K562 (cell line): ENCODE results near the gene SLC39A3. TPM values are rescaled to one million over a fixed set of nuclear protein-coding genes. Genes with fewer than 3 reads are reported as not detected.

Source experiments
- ATAC-seq: fragments of 200-7000 bp; cut with Tn5 transposase; 3 replicates; pipeline ENCODE4 v1.9.1; 2020; ENCODE audit warnings: moderate library complexity
- BruUV-seq: library from RNA; stranded (reverse); fragments of 400-500 nt; replicated peaks from 2 replicates; lab custom pipeline; 2021; lab: Mats Ljungman, UMichigan
- CTCF ChIA-PET: fragments of 300-600 bp; formaldehyde crosslinking; extraction: SDS; loops from one replicate; lab custom pipeline; 2021; ENCODE audit warnings: low intra/inter-chr PET ratio; lab: Yijun Ruan, JAX
- POLR2A ChIA-PET: fragments of 300-600, 350-650 bp; sonication (Branson Sonifier 250); formaldehyde crosslinking; extraction: SDS; loops from one replicate; lab custom pipeline; 2021; ENCODE audit warnings: antibody characterized with exemption, inconsistent platforms; lab: Yijun Ruan, JAX
- DNase-seq, 4 experiments: peaks; one replicate each; pipeline versions ENCODE4 v3.0.0 to v3.0.0-alpha.2; 2011 to 2018; ENCODE audit warnings: low spot score in 3 of 4, mixed read lengths in 3 of 4; ENCODE audit errors: extremely low read depth in 1 of 4
- FAIRE-seq: peaks from 2 replicates; lab custom pipeline; 2011; peaks lifted over from hg19 to GRCh38; lab: Jason Lieb, UNC
- H2AFZ ChIP-seq: 2 replicates; pipeline ENCODE4 v1.6.0; 2011; ENCODE audit warnings: low read depth, low read length, control low read depth, inconsistent platforms
- H3K27ac ChIP-seq: fragments of 200-600 bp; 3 replicates; pipeline ENCODE4 v1.8.0; 2011; ENCODE audit warnings: low read depth, mild to moderate bottlenecking, control low read depth, inconsistent platforms, low read length, moderate library complexity, mixed read lengths; ENCODE audit errors: extremely low read depth
- H3K27me3 ChIP-seq, 2 experiments: fragments of 300-600 bp in 1 of 2; 2 replicates in 1 of 2; 3 replicates in 1 of 2; pipeline versions ENCODE4 v1.6.0 to v1.8.0; 2011; ENCODE audit warnings: inconsistent platforms in 2 of 2, low read length in 2 of 2, mild to moderate bottlenecking in 1 of 2, mixed read lengths in 1 of 2, moderate library complexity in 1 of 2; ENCODE audit not compliant: control insufficient read depth in 2 of 2, insufficient read depth in 2 of 2
- H3K36me3 ChIP-seq: fragments of 300-600 bp; 3 replicates; pipeline ENCODE4 v1.8.0; 2011; ENCODE audit warnings: mild to moderate bottlenecking, low read length, inconsistent platforms; ENCODE audit not compliant: control insufficient read depth, insufficient read depth
- H3K4me1 ChIP-seq, 2 experiments: fragments of 200-600 bp in 1 of 2; replicated peaks in 1 of 2; 2 replicates in 1 of 2; 3 replicates in 1 of 2; pipeline versions ENCODE4 v1.5.1 to v1.8.0; 2011; ENCODE audit warnings: inconsistent platforms in 2 of 2, low read length in 2 of 2, mild to moderate bottlenecking in 1 of 2, mixed read lengths in 1 of 2, moderate library complexity in 1 of 2; ENCODE audit not compliant: control insufficient read depth in 2 of 2, insufficient read depth in 2 of 2
- H3K4me2 ChIP-seq: 2 replicates; pipeline ENCODE4 v1.6.1; 2011; ENCODE audit warnings: low read length, control low read depth, inconsistent platforms, mixed read lengths; ENCODE audit not compliant: insufficient read depth
- H3K4me3 ChIP-seq: fragments of 200-600 bp; sonication (generic), shearing (Covaris generic); 2 replicates; pipeline ENCODE4 v1.5.1; 2016; ENCODE audit warnings: control low read depth, inconsistent platforms
- H3K79me2 ChIP-seq: fragments of 200-600 bp; 3 replicates; pipeline ENCODE4 v1.8.0; 2011; ENCODE audit warnings: low read length, inconsistent platforms; ENCODE audit not compliant: control insufficient read depth, insufficient read depth
- H3K9ac ChIP-seq, 2 experiments: 2 replicates each; pipeline versions ENCODE4 v1.6.0 to v1.6.1; 2011; ENCODE audit warnings: low read depth in 2 of 2, low read length in 2 of 2, control low read depth in 1 of 2, inconsistent platforms in 1 of 2, mild to moderate bottlenecking in 1 of 2, mixed read lengths in 1 of 2; ENCODE audit not compliant: insufficient read depth in 1 of 2
- H3K9me1 ChIP-seq: one replicate; pipeline ENCODE4 v1.6.0; 2011; ENCODE audit warnings: inconsistent platforms, mild to moderate bottlenecking, low read length, moderate library complexity; ENCODE audit not compliant: control insufficient read depth, insufficient read depth
- H3K9me3 ChIP-seq: replicated peaks from 2 replicates; pipeline ENCODE4 v1.5.1; 2011; ENCODE audit warnings: low read depth, low read length, inconsistent platforms; ENCODE audit not compliant: control insufficient read depth, insufficient read depth
- H4K20me1 ChIP-seq: replicated peaks from 2 replicates; pipeline ENCODE4 v1.6.1; 2011; ENCODE audit warnings: low read length, inconsistent platforms, mixed read lengths; ENCODE audit not compliant: control insufficient read depth, insufficient read depth
- BCOR ChIP-seq: fragments of 450-650 bp; IDR thresholded peaks from 2 replicates; pipeline ENCODE4 v1.6.1; 2016
- CBX8 ChIP-seq: fragments of 200-600 bp; sonication (generic); IDR thresholded peaks from 2 replicates; pipeline ENCODE4 v1.6.1; 2012; ENCODE audit warnings: borderline replicate concordance, mixed run types, low read depth, mild to moderate bottlenecking, moderate library complexity, mixed read lengths, low read length, control low read depth, inconsistent platforms; ENCODE audit not compliant: poor library complexity, severe bottlenecking; ENCODE audit errors: extremely low read depth
- CEBPB ChIP-seq: fragments of 450-650 bp; IDR thresholded peaks from 2 replicates; pipeline ENCODE4 v1.6.1; 2016; ENCODE audit warnings: missing genetic modification characterization, missing compliant biosample characterization
- CEBPG ChIP-seq, 3 experiments: fragments of 200-800 bp in 1 of 3; sonication (Bioruptor generic) in 1 of 3; sonication (generic) in 1 of 3; formaldehyde crosslinking in 1 of 3; IDR thresholded peaks in 2 of 3; conservative IDR thresholded peaks in 1 of 3; 2 replicates each; pipeline versions ENCODE4 v1.6.1 to v1.8.0; 2016 to 2022; ENCODE audit warnings: missing compliant biosample characterization in 2 of 3, missing genetic modification characterization in 2 of 3, mild to moderate bottlenecking in 1 of 3, missing genetic modification reagents in 1 of 3
- CHD4 ChIP-seq: fragments of 200-600 bp; sonication (generic); IDR thresholded peaks from 3 replicates; pipeline ENCODE4 v1.6.1; 2012; ENCODE audit warnings: low read depth, mild to moderate bottlenecking, mixed read lengths, low read length, inconsistent platforms; ENCODE audit not compliant: insufficient read depth, insufficient replicate concordance, poor library complexity, severe bottlenecking
- HEY1 ChIP-seq: fragments of 250-450 bp; sonication (Bioruptor Pico); IDR thresholded peaks from 2 replicates; pipeline ENCODE4 v1.5.0; 2020; ENCODE audit warnings: mild to moderate bottlenecking, moderate library complexity, borderline replicate concordance
- KDM1A ChIP-seq, 2 experiments: fragments of 450-650 bp; IDR thresholded peaks; 2 replicates each; pipeline ENCODE4 v1.6.1; 2016; ENCODE audit warnings: mild to moderate bottlenecking in 2 of 2
- LEF1 ChIP-seq: fragments of 450-650 bp; IDR thresholded peaks from 2 replicates; pipeline ENCODE4 v1.6.1; 2016; ENCODE audit warnings: mild to moderate bottlenecking
- TOE1 ChIP-seq, 2 experiments: fragments of 450-650 bp in 1 of 2; sonication (generic) in 1 of 2; formaldehyde crosslinking in 1 of 2; IDR thresholded peaks; 2 replicates each; pipeline versions ENCODE4 v1.7.1 to v1.8.0; 2016 to 2022; ENCODE audit warnings: borderline replicate concordance in 2 of 2, mild to moderate bottlenecking in 2 of 2, antibody characterized with exemption in 1 of 2, inconsistent platforms in 1 of 2, low read depth in 1 of 2, missing genetic modification reagents in 1 of 2, moderate library complexity in 1 of 2
- ZBTB17 ChIP-seq: fragments of 450-650 bp; formaldehyde crosslinking; IDR thresholded peaks from 2 replicates; pipeline ENCODE4 v1.4.0; 2020; ENCODE audit warnings: mild to moderate bottlenecking
- ZFP36 ChIP-seq: fragments of 150-350 bp; IDR thresholded peaks from 2 replicates; pipeline ENCODE4 v1.6.1; 2018; ENCODE audit warnings: low read length, low read depth; ENCODE audit not compliant: partially characterized antibody
- WGBS: fragments of 100-300 bp; shearing (Covaris generic); methylation state at CpG from one replicate; pipeline ENCODE4 v1.1.6; 2016; ENCODE audit warnings: low coverage, mixed read lengths; ENCODE audit not compliant: insufficient coverage; ENCODE audit errors: missing lambda C conversion rate; 5-methylcytosine and 5-hydroxymethylcytosine counted together
- in situ Hi-C: fragments of 300-500 bp; cut with MboI; formaldehyde crosslinking; loops from 4 replicates; pipeline ENCODE4 v1.15.0; 2018; ENCODE audit warnings: inconsistent platforms, mixed read lengths
- intact Hi-C: fragments of 100-400 bp; cut with micrococcal nuclease; formaldehyde crosslinking; loops from 2 replicates; pipeline ENCODE4 v1.14.2; 2022
- polyA plus RNA-seq, 8 experiments: library from polyadenylated mRNA; depleted of rRNA in 4 of 8; stranded (reverse) in 5 of 8; unstranded in 3 of 8; fragments of >200 nt; fragmentation: Nextera tagmentation in 2 of 8; fragmentation: Illumina TruSeq in 1 of 8; extraction: Ambion mirVana in 2 of 8; extraction: Trizol in 1 of 8; gene quantifications; 2 replicates each; pipeline versions ENCODE4 v1.2.1 to v1.2.3, GENCODE V29; 2011 to 2014; ENCODE audit warnings: inconsistent platforms in 1 of 8, missing spikeins in 1 of 8
- total RNA-seq, 7 experiments: library from RNA; depleted of rRNA in 6 of 7; stranded (reverse); fragments of >200 nt in 6 of 7; fragmentation: Illumina TruSeq in 2 of 7; extraction: Trizol in 2 of 7; gene quantifications; 2 replicates each; pipeline versions ENCODE4 v1.2.1 to v1.2.3, GENCODE V29; 2011 to 2021; ENCODE audit warnings: low replicate concordance in 1 of 7
- TF ChIP-seq, protein P1 (sequence below): sonication (generic); formaldehyde crosslinking; IDR thresholded peaks from 2 replicates; pipeline ENCODE4 v1.8.0; 2023; ENCODE audit warnings: mild to moderate bottlenecking, missing genetic modification reagents
- TF ChIP-seq, protein P2 (sequence below): fragments of 450-650 bp; IDR thresholded peaks from 2 replicates; pipeline ENCODE4 v1.6.1; 2016; ENCODE audit warnings: missing biosample characterization, missing genetic modification characterization

The SLC39A3 gene
- total and polyA plus RNA-seq, 9 of the 15 experiments (the other 6 are each of a cell fraction or from before 2014, with no cell fraction given), result 2.3 to 215 (median 127) TPM

DNA sequence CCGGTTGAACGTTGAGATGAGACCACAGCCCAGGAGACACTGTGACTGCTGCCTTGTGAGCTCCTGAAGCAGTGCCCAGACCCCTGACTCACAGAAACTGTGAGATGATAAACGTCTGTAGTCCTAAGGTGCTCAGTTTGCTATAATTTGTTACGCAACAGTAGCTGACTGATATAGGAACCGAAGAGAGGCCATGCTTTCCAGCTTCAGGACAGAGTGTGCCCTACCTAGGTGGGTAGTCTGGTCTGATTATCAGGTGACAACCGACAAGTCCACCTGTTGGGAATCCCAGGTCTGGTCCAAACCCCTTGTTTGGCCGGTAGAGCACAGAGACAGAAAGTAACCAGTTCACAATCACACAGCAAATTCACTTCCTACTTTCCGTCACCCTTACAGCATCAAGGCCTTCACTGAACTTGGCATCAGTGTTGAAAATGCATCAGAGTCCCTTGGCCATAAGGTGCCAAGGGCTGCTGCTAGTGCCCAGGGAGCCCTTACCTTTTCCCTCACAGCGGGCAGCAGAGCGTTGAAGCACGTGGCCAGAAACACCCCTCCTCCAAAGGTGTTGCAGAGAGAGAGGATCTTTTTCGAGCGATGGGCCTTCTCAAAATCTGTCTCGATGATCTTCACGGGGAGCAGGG is 3.1 kb downstream of the SLC39A3 start:
- no peak overlapping the region; the same call in 1 of the 2 replicates for H3K4me2 ChIP-seq
- ChIA-PET POLR2A (interaction anchor here (0.6 to 1.8 kb wide), 3 partner anchors 9 to 79 kb away, joined by 3 to 8 read pairs (median 3); no protein-coding TSS in a partner anchor), CTCF (no interaction called here)
- peaks cover 3 to 7% of the 10 kb centered on the region in 2 experiments; a peak in 3 of 5 replicates for H3K27me3 ChIP-seq
- DNase-seq (no peak), ATAC-seq (no peak), FAIRE-seq (no peak)
- no peak overlapping the region; the same call in 2 of the 3 replicates for H3K27ac ChIP-seq
- H3K4me3 ChIP-seq, result no peak overlapping the region
- no TSS peak for BruUV-seq
- no peaks in the 10 kb centered on the region for H3K9me1 ChIP-seq
- peaks cover 6% of the 10 kb centered on the region; the same call in 1 of the 2 replicates for H3K9me3 ChIP-seq
- H3K79me2 ChIP-seq, result peaks cover 49% of the 10 kb centered on the region
- 95% methylated on average over 15 of the region's 15 CpGs for WGBS
- H3K36me3 ChIP-seq, result peaks cover 64% of the 10 kb centered on the region
- in situ Hi-C loops, result no loop called here
- intact Hi-C loops, result no loop called here
- no peak overlapping the region for H2AFZ ChIP-seq
- peaks cover 19% of the 10 kb centered on the region for H4K20me1 ChIP-seq
- H3K9ac ChIP-seq, result peak overlapping the region in 1 of 2 experiments; percentile 37; a peak in 1 of 4 replicates
- peaks cover 5 to 34% of the 10 kb centered on the region in 2 experiments; a peak in 3 of 5 replicates for H3K4me1 ChIP-seq
- TF ChIP-seq CHD4 (no peak), CEBPB (tag) (peak; percentile 86), TOE1 (IDR thresholded peaks at IDR 0.05; ENCODE audit: borderline replicate concordance) (no peak), TOE1 (CRISPR knock-in tag; IDR thresholded peaks at IDR 0.05; ENCODE audit: borderline replicate concordance, low read depth) (no peak), BCOR (peak; percentile 66), HEY1 (CRISPR knock-in tag) (no peak), KDM1A (IDR thresholded peaks at IDR 0.05) (peak in 1 of 2 experiments; percentile 36; a peak in 1 of 4 replicates), ZBTB17 (CRISPR knock-in tag) (no peak), CBX8 (no peak), CEBPG (CRISPR knock-in tag; IDR thresholded peaks at IDR 0.05) (peak; percentile 59), CEBPG (tag; conservative IDR thresholded peaks at IDR 0.05 in 1 of 2, IDR thresholded peaks at IDR 0.05 in 1 of 2) (peak; percentile 28 to 78; a peak in 2 of 4 replicates), LEF1 (no peak), ZFP36 (peak; percentile 2)
- TF ChIP-seq, protein P1, sequence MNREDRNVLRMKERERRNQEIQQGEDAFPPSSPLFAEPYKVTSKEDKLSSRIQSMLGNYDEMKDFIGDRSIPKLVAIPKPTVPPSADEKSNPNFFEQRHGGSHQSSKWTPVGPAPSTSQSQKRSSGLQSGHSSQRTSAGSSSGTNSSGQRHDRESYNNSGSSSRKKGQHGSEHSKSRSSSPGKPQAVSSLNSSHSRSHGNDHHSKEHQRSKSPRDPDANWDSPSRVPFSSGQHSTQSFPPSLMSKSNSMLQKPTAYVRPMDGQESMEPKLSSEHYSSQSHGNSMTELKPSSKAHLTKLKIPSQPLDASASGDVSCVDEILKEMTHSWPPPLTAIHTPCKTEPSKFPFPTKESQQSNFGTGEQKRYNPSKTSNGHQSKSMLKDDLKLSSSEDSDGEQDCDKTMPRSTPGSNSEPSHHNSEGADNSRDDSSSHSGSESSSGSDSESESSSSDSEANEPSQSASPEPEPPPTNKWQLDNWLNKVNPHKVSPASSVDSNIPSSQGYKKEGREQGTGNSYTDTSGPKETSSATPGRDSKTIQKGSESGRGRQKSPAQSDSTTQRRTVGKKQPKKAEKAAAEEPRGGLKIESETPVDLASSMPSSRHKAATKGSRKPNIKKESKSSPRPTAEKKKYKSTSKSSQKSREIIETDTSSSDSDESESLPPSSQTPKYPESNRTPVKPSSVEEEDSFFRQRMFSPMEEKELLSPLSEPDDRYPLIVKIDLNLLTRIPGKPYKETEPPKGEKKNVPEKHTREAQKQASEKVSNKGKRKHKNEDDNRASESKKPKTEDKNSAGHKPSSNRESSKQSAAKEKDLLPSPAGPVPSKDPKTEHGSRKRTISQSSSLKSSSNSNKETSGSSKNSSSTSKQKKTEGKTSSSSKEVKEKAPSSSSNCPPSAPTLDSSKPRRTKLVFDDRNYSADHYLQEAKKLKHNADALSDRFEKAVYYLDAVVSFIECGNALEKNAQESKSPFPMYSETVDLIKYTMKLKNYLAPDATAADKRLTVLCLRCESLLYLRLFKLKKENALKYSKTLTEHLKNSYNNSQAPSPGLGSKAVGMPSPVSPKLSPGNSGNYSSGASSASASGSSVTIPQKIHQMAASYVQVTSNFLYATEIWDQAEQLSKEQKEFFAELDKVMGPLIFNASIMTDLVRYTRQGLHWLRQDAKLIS (CRISPR knock-in tag), result no peak
- TF ChIP-seq, protein P2, sequence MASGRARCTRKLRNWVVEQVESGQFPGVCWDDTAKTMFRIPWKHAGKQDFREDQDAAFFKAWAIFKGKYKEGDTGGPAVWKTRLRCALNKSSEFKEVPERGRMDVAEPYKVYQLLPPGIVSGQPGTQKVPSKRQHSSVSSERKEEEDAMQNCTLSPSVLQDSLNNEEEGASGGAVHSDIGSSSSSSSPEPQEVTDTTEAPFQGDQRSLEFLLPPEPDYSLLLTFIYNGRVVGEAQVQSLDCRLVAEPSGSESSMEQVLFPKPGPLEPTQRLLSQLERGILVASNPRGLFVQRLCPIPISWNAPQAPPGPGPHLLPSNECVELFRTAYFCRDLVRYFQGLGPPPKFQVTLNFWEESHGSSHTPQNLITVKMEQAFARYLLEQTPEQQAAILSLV, result 0 out of 2 replicates have a peak, but pooled peaks have one; percentile 26
